HL-60/S4 (cell line): ENCODE data around the gene DDIT4.
"Not testable (repeated sequence)": the region's sequence is repeated elsewhere in the genome, so short reads cannot be mapped to it uniquely, and the experiment has no call there.

ENCODE experiments used
- in situ Hi-C: fragments of 300-500 bp; cut with MboI; formaldehyde crosslinking; loops from 2 replicates; pipeline ENCODE4 v1.14.3; 2022; ENCODE audit warnings: low sequenced_read_pairs

The DDIT4 gene

DNA sequence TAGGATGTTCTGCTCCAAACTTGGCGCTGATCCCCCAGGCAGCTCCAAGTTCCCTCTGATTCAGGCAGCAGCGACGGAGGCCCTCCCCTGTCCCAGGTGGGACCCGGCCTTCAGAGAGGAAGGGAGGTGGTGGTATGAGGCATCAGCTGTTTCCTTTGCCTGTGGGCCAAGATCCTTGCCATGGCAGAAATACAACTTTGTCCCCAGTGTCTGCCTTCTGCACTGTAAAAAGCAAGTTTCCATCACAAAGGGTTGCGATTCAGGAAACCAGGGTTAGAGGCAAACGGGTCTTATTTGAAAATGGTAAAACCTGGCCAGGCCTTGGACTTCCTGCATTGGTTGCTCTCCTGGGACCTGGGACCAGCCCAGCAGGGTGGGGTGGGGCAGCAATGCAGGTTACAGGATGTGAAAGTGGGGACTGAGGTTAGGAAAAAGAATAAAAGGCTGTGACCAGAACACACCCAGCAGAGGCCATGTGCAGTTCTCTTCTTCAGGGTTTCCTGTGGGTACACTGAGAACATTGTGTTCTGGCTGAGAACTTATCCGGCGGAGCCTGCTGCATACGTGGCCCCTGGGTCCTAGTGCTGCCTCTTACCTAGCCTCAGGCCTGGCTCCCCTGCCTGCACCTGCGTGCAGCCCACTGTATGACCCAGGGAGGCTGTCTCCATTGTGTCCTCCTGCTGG lies 25.1 kb upstream of the DDIT4 start:
- in situ Hi-C loops = no loop called here

DNA sequence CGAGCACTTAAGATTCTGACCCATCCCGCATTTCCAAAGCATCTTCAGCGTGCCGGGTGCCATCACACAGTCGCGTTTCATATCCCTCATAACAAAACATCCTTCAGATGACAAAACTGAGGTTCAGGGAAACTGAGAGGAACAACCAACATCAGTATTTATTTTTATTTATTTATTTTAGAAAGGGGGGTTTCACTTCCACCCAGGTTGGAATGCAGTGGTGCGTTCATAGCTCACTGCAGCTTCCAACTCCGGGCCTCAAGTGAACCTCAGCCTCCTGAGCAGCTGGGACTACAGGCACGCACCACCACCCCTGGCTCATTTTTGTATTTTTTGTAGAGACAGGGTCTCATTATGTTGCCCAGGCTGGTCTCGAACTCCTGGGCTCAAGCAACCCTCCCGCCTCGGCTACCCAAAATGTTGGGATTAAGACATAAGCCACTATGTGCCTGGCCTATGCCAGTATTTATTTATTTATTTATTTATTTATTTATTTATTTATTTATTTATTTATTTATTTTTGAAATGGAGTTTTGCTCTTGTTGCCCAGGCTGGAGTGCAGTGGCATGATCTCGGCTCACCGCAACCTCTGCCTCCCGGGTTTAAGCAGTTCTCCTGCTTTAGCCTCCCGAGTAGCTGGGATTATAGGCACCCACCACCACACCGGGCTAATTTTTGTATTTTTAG lies 24.4 kb upstream of the DDIT4 start:
- in situ Hi-C loops = not testable (repeated sequence)

DNA sequence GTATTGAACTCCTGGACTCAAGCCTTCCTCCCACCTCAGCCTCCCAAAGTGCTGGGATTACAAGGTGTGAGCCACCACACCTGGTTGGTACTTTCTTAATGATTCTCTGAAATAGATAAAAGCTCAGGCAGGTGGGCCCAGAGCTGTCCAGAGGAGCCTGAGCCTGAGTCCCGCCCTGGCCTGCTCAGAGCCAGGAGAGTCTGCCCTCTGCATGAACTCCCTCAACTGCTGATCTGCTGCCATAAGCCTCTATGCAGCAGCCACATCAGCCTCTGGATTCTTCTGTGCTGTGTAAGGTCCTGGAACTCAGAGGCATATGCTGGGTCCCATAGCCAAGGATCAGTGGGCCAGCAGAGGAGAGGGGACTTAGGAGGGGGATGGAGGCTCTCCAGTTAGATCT lies 23.1 kb upstream of the DDIT4 start:
- in situ Hi-C loops = no loop called here

DNA sequence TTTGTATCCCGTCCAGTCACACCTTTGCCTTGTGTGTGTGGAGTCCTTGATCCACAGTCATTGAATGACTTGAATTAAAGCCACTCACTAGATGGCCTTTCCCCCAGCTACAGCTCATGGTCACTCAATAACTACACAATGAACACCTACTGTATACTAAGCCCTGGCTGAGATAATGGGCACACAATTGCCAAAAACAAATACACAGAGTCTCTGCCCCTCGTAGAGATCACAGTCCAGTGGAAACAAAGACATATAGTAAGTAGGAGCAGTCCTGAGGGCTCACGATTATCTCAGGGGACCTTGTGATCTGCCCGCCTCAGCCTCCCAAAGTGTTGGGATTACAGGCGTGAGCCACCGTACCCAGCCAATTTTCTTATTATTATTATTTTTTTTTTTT lies 22.1 kb upstream of the DDIT4 start:
- in situ Hi-C loops = no loop called here

DNA sequence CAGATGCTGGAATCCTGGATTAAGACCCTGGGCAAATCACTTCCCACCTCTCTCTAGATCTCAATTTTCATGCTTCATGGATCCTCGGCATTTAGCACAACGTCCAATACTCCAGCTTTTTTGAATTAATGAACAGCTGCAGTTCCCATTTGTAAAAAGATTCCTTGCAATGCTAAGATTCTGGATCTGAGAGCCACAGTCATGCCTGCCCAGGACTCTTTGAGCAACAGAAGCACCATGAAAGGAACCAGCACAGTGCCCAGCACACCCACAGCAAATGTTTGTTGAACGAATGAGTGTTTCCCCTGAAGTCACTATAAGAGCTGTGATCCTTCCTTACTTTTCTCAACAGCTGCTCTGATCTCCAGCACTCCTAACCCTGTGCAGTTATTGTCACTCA lies 20.8 kb upstream of the DDIT4 start:
- in situ Hi-C loops = no loop called here

DNA sequence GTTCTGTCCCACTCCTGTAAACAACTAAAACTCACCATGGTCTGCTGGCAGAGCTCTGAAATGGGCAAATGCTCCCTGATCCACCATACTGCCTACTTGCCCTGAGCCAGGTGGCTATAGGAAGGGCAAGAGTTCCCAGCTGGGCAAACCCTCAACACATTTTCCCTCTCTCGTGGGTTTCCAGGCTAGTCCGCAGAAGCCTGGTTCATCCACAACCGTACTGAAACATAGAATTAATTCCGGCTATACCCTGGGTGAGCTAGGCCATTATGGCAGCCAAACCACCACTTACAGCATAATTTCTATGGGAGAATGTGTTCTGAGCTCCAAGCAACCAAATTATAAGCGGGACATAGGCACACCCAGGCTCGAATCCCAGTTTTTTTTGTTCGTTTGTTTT lies 20.1 kb upstream of the DDIT4 start:
- in situ Hi-C loops = no loop called here

DNA sequence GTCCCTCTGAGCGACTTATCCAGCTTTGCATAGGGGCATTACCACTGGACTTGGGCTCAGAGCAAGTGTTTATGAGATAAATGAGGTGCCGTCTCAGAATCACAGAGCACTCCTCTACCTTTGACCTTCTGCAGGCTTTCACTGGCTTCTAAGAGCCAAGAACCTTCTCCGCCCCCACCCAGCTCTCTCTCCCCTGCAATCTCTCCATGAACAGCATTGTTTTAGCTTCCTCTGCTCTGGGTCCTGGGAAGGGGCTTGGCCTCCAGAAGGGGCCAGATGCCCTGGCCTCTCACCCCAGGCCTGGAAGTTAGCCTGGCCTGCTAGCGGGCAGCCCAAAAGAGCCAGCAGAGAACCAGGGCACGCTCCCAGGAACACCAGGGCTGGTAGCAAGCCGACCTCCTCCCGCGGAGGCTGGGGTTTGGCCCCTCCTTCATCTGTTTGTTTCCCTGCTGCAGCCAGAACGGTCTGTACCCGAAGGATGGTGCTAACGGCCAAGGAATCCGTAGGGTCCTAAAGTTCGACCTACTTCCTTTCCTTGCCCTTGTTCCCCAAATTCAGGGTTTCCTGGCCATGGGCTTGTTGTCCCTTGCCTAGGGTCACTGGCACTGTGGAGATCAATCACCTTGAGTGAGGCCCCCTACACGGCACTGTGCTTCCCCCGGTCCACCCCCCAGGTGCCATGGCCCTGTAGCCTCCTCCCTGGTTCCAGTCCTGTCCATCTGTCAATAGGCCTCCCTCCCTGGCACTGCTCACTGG lies 18.7 kb upstream of the DDIT4 start:
- in situ Hi-C loops = no loop called here

DNA sequence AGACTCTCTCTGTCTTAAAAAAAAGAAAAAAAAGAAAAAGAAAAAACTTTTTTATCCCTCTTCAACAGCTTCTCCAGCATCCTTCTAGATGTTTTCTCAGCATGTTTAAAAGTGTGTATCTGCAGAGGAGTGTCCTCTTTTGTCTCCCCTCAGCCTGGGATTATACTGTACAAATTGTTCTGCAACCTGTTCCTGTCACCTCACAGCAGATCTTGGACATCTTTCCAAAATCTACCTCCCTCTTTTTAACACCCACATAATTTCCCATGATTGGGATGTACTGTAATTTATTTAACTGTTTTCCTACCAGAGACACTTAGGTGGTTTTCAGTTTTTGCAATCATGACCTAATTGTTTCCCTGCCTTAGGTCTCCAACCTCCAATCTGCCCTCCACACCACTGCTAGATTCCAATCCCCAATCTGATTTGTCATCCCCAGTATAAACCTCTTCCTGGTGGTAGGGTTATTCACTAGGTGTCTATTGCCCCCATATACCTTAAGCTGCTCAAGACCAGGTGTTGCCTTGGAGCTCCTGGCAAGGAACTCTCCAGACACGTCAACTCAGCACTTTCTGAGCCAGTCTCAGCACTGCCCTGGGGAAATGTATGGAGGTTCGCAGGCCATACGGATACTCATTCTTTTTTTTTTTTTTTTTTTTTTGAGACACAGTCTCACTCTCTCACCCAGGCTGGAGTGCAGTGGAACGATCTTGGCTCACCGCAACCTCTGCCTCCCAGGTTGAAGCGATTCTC lies 17.6 kb upstream of the DDIT4 start:
- in situ Hi-C loops = no loop called here

DNA sequence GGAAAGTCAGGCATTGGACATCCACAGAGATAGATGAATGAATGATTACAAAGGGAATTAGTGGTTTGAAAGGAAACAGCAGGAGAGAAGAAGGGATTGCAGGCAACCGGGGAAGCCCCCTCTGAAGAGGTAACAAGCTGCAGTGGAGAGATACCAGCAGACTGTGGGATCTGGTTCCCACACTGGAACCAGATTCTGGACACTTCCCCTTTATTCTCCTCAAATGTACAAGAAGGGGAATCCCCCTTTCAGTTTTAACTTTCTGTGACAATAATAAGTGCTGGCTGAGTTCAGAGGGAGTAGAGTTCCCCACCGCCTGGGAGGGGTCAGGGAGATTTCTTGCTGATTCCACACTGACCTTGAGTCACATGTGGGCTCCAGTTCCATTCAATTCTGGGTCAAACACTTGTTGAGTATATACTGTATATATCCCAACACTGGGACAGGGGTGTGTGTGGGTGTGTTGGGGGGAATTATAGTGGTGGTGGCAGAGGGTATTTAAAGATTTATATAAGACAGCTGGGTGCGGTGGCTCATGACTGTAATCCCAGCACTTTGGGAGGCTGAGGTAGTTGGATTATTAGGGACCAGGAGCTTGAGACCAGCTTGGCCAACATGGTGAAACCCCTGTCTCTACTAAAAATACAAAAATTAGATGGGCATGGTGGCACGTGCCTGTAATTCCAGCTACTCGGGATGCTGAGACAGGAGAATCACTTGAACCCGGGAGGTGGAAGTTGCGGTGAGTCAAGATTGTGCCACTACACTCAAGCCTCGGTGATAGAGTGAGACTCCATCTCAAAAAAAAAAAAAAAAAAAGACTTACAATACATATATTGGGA lies 16.5 kb upstream of the DDIT4 start:
- in situ Hi-C loops = no loop called here

DNA sequence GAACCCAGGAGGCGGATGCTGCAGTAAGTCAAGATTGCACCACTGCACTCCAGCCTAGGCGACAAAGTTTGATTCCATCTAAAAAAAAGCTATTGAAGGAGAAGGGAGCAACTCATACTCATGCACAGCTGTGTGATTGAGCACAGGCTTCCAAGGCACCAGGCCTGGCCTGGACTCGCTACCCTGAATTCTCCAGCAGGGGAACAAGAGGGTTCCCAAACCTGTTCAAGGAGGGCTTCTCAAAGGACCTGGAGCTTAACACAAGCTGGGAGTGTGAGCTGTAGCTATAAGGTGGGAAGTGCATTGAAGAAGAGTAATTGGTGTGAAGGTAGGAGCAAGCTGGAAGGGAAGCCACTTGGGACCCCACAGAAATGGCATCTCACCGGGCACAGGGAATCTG lies 15.1 kb upstream of the DDIT4 start:
- in situ Hi-C loops = no loop called here

DNA sequence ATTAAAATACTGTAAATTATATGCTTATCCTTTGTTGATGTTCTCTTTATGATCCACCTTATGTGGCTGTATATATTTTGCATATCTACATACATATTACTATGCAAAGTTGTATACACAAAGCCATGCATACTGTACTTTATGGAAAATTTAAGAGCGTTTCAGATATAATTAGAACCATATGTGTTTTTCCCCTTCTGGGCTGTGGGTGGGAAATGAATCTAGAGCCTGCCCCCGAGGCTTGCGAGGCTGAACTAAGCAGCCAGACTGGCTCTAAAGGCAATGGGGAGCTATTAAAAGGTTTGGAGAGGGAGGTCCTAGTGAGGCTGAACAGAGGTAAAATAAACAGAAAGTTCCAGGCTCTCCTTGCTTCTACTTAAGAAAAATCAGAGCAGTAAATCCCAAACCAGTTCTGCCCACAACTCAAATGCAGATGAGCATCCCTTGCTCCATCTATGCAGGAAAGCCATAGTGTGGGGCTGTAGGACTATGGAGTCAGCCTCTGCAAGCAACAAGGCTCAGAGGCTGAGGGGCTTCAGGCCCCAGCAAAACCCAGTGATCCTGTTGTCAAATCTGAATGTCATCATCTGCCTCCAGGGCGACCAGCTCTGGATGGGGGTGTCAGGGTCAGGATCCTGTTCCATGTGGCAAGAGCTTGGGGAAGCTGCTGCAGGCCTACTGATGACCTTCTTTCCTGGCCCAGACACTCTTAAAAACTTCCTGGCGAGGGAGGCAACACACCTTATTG lies 14.1 kb upstream of the DDIT4 start:
- in situ Hi-C loops = no loop called here

DNA sequence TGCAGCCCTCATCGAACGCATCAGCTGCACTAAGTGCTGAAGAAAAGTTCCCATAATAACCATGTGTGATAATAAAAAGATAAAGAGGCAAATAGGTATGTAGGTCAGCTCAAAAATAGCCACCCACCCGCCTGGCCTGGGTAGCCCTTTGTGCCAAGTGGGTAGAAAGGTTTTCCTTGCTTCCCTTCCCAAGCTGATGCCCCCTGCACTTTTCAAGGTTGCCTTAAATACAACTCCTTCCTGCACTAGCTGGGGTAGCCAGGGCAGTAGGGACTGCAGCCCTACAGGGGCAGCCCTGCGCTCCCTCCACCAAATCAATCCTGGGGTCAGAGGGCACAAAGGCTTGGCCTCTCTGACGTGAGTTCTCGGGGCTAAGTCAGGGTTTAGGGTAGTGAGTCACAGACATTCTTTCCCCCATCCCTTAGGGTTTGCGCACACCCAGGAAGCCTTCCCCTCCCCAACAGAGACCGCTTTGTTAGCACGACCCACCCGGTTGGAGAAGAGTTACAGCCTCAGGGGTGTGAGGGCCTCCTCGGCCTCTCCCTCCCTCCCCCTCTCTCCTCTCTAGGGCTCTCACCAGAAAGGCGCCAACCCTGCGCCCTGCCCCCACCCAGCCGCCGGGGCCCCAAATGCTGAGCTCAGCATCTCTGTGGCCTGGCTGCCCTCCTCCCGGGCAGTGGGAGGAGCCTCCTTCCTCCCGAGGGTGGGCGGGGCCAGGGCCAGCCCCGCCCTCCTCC lies 13.3 kb upstream of the DDIT4 start:
- in situ Hi-C loops = no loop called here

DNA sequence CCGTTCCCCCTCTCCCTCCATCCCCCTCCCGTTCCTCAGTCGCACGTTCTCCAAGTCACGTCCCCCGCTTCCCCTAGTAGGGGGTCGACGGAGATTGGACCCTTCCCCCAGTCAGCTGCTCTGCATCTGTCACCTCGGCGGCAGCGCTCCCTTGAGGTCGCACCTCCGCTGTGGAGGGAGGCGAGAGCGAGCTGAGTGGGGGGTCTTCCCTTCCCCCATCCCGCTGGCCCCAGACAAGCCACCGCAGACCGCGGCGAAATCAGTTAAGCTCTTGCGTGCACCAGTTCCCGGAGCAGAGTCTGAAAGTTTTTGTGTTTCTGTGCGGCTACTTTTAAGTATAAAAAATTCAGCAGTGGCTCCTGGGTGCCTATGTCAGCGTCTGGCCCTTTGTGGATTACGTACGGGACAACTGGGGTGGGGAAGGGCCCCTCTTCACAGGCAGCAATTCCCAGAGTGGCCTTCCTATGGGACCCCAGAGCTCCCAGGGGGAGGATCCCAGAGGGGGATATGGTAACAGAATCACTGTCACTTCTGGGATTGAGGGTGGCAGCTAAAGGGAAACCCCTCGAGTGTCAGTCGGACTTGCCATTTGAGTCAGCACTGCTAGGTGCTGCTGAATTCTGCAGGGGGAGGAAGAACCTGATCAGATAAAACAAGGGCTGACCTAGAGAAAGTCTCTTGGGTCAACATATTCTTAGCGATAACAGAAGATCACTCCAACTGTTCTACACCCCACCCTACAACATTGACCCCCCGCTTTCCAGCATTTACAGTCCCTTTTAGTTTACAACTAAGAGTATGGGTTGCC lies 12.5 kb upstream of the DDIT4 start:
- in situ Hi-C loops = no loop called here

DNA sequence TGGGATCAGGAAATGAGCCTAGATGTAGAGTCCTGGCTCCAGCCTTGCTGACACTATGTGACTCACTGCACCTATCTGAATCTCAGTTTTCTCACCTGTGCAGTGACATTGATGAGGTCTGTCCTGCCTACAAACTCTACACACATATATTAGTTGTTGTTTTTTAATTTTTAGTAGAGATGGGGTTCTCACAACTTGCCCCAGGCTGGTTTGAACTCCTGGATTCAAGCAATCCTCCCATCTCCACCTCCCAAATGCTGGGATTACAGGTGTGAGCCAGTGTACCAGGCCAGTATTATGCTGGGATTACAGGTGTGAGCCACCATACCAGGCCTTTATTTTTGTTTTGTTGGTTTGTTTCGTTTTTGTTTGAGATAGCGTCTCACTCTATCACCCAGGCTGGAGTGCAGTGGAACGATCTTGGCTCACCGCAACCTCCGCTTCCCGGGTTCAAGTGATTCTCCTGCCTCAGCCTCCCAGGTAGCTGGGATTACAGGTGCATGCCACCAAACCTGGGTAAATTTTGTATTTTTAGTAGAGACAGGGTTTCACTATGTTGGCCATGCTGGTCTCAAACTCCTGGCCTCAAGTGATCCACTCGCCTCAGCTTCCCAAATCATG lies 11.8 kb upstream of the DDIT4 start:
- in situ Hi-C loops = no loop called here

DNA sequence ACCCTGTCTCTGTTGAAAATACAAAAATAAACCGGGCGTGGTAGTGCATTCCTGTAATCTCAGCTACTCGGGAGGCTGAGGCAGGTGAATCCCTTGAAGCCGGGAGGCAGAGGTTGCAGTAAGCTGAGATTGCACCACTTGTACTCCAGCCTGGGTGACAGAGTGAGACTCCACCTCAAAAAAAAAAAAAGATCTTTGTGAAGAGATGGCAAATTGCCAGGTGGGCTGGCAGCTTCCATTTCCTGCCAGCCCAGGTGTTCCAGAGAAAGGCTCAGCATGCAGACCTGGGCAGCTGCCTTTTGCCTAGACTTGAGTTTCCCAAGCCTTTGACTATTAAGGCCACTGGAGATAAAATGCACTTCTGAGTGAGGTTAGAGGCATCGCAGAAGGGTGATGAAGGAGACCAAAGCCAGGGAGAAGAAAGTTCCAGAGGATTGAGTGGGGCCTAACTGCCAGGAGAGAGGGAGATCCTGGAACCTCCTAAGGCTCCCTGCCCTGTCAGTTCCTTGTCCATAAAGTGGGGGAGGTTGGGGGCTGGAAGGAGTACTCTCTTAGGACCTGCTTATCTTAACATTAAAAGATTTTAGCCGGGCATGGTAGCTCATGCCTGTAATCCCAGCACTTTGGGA lies 10.0 kb upstream of the DDIT4 start:
- in situ Hi-C loops = no loop called here

DNA sequence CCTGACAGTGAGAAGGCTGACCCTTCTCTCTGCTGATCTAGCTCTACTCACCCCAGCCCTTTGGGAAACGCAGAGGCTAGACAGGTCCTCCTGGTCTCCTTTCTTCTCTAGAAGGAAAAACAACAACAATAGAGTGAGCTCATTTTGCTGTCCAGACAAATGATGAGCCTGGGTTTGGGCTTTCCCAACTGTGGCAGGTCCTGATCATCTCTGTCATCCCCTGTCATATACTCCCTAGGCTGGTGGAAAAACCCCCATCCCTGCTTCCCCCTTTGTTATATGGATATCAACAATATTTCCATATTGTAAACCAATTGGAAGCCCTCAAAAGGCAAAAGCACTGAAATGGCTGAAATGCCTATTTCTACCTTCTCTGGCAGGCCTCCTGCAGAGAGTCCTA lies 9.2 kb upstream of the DDIT4 start:
- in situ Hi-C loops = no loop called here

DNA sequence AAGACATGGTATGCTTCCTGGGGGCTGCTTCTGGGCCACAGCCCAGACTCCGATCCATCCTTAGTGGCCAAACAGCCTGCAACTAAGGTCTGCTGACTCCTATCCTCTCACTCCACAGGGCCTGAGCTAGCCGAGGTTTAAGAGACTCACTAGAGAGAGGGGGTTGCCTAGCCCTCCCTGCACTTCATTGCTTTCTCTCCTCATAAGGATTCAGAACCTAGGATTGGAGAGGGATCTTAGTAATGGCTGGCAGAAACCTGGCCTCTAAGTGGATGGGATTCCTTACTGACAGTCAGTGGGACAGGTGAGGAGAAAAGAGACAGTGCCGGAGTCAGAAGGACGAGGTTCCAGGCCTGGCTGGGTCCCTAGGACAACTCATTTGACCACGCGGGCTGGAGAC lies 8.2 kb upstream of the DDIT4 start:
- in situ Hi-C loops = no loop called here
